OCI-LY1 (cell line): ENCODE measurements around the gene EMC9.

Source experiments
- EZH2 ChIP-seq: fragments of 200-600 bp; sonication (generic), shearing (Covaris generic); IDR thresholded peaks from 2 replicates; pipeline ENCODE4 v1.8.0; 2017; ENCODE audit warnings: borderline replicate concordance, mixed run types, mild to moderate bottlenecking, antibody characterized with exemption, low read length, moderate library complexity, mixed read lengths
- TF ChIP-seq, protein P1 (sequence below): fragments of 200-600 bp; sonication (generic), shearing (Covaris generic); IDR thresholded peaks from 2 replicates; pipeline ENCODE4 v1.5.1; 2017; ENCODE audit warnings: mild to moderate bottlenecking, antibody characterized with exemption, low read length, moderate library complexity, mixed read lengths

GRCh38 chr14:24147761-24148428 is 6.5 kb upstream of the EMC9 start:
- TF ChIP-seq, protein P1, sequence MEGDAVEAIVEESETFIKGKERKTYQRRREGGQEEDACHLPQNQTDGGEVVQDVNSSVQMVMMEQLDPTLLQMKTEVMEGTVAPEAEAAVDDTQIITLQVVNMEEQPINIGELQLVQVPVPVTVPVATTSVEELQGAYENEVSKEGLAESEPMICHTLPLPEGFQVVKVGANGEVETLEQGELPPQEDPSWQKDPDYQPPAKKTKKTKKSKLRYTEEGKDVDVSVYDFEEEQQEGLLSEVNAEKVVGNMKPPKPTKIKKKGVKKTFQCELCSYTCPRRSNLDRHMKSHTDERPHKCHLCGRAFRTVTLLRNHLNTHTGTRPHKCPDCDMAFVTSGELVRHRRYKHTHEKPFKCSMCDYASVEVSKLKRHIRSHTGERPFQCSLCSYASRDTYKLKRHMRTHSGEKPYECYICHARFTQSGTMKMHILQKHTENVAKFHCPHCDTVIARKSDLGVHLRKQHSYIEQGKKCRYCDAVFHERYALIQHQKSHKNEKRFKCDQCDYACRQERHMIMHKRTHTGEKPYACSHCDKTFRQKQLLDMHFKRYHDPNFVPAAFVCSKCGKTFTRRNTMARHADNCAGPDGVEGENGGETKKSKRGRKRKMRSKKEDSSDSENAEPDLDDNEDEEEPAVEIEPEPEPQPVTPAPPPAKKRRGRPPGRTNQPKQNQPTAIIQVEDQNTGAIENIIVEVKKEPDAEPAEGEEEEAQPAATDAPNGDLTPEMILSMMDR, result no peak
- no peak for TF ChIP-seq EZH2
